GM12891 (cell line): ENCODE results near the gene CPTP.

Experiments used
- POLR2A ChIP-seq: IDR thresholded peaks from 2 replicates; pipeline ENCODE4 v1.6.1; 2011; ENCODE audit warnings: low read depth, low read length, control low read depth
- POLR2AphosphoS5 ChIP-seq: IDR thresholded peaks from 2 replicates; pipeline ENCODE4 v1.6.1; 2011; ENCODE audit warnings: low read depth, low read length, control low read depth
- SPI1 ChIP-seq: IDR thresholded peaks from 2 replicates; pipeline ENCODE4 v1.6.1; 2011; ENCODE audit warnings: low read depth, low read length, control low read depth
- TAF1 ChIP-seq: IDR thresholded peaks from 2 replicates; pipeline ENCODE4 v1.6.1; 2011; ENCODE audit warnings: low read depth, low read length, control low read depth

- TF ChIP-seq POLR2A: no peak
- TF ChIP-seq POLR2AphosphoS5: no peak
- no peak for TF ChIP-seq TAF1
- no peak for TF ChIP-seq SPI1
These were observed 42.7 kb downstream of the CPTP start for GRCh38 chr1:1367315-1367714.
